K562 (cell line): ENCODE data around the gene TULP1. TPM values are rescaled to one million over a fixed set of nuclear protein-coding genes. Genes with fewer than 3 reads are reported as not detected.

ENCODE experiments used
- DIDO1 ChIP-seq: fragments of 450-650 bp; IDR thresholded peaks from 2 replicates; pipeline ENCODE4 v1.6.1; 2016; ENCODE audit warnings: low read depth, missing biosample characterization, missing genetic modification characterization
- E2F4 ChIP-seq: sonication (generic); formaldehyde crosslinking; IDR thresholded peaks from 2 replicates; pipeline ENCODE4 v1.8.0; 2022; ENCODE audit warnings: mild to moderate bottlenecking, low read depth, missing genetic modification reagents
- HES1 ChIP-seq: fragments of 450-650 bp; IDR thresholded peaks from 2 replicates; pipeline ENCODE4 v1.6.1; 2016; ENCODE audit warnings: low read depth, mild to moderate bottlenecking, moderate library complexity
- KLF13 ChIP-seq: fragments of 450-650 bp; IDR thresholded peaks from 2 replicates; pipeline ENCODE4 v1.6.1; 2016; ENCODE audit warnings: missing genetic modification characterization, low read depth, mild to moderate bottlenecking, missing compliant biosample characterization, moderate library complexity, borderline replicate concordance
- L3MBTL2 ChIP-seq: fragments of 450-650 bp; IDR thresholded peaks from 2 replicates; pipeline ENCODE4 v1.6.1; 2016; ENCODE audit warnings: mild to moderate bottlenecking, moderate library complexity
- OTX1 ChIP-seq: fragments of 450-650 bp; formaldehyde crosslinking; IDR thresholded peaks from 2 replicates; pipeline ENCODE4 v1.4.0; 2022; ENCODE audit warnings: mild to moderate bottlenecking
- PREB ChIP-seq: sonication (generic); formaldehyde crosslinking; IDR thresholded peaks from 2 replicates; pipeline ENCODE4 v1.8.1; 2023; ENCODE audit warnings: mild to moderate bottlenecking, missing genetic modification reagents
- SMAD1 ChIP-seq: fragments of 150-350 bp; IDR thresholded peaks from 2 replicates; pipeline ENCODE4 v1.6.1; 2014; ENCODE audit warnings: low read length, low read depth; ENCODE audit not compliant: partially characterized antibody
- SMAD4 ChIP-seq: fragments of 250-450 bp; sonication (Bioruptor Pico); conservative IDR thresholded peaks from 2 replicates; pipeline ENCODE4 v1.8.0; 2021; ENCODE audit warnings: inconsistent platforms, mild to moderate bottlenecking, moderate library complexity
- SP2 ChIP-seq: IDR thresholded peaks from 2 replicates; pipeline ENCODE4 v1.6.1; 2011; ENCODE audit warnings: mild to moderate bottlenecking, low read depth, low read length, moderate library complexity; ENCODE audit not compliant: poor library complexity, severe bottlenecking; ENCODE audit errors: extremely low read depth
- SRSF3 ChIP-seq: fragments of 200-400 bp; formaldehyde crosslinking; IDR thresholded peaks from 2 replicates; pipeline ENCODE4 v1.6.1; 2016; ENCODE audit warnings: mild to moderate bottlenecking, low read length, moderate library complexity; ENCODE audit not compliant: insufficient read depth
- STAT6 ChIP-seq: sonication (generic); formaldehyde crosslinking; IDR thresholded peaks from 2 replicates; pipeline ENCODE4 v1.8.1; 2023; ENCODE audit warnings: mild to moderate bottlenecking, missing genetic modification reagents
- THRAP3 ChIP-seq: fragments of 450-650 bp; IDR thresholded peaks from 2 replicates; pipeline ENCODE4 v1.6.1; 2016; ENCODE audit warnings: mild to moderate bottlenecking, inconsistent platforms, borderline replicate concordance
- TSHZ1 ChIP-seq: fragments of 250-450 bp; sonication (Bioruptor Pico); IDR thresholded peaks from 2 replicates; pipeline ENCODE4 v1.4.0; 2020; ENCODE audit warnings: mild to moderate bottlenecking, moderate library complexity
- XRCC4 ChIP-seq: IDR thresholded peaks from one replicate; pipeline ENCODE4 v1.6.1; 2011; ENCODE audit not compliant: insufficient read depth, insufficient read length; ENCODE audit errors: extremely low read depth
- ZBTB1 ChIP-seq: sonication (generic); formaldehyde crosslinking; IDR thresholded peaks from 2 replicates; pipeline ENCODE4 v1.8.1; 2023; ENCODE audit warnings: missing genetic modification reagents, low read depth, mild to moderate bottlenecking, borderline replicate concordance
- ZNF3 ChIP-seq: fragments of 250-450 bp; sonication (Bioruptor Pico); IDR thresholded peaks from 2 replicates; pipeline ENCODE4 v1.5.0; 2021; ENCODE audit warnings: mild to moderate bottlenecking, moderate library complexity
- polyA plus RNA-seq, 8 experiments: library from polyadenylated mRNA; depleted of rRNA in 4 of 8; stranded (reverse) in 5 of 8; unstranded in 3 of 8; fragments of >200 nt; fragmentation: Nextera tagmentation in 2 of 8; fragmentation: Illumina TruSeq in 1 of 8; extraction: Ambion mirVana in 2 of 8; extraction: Trizol in 1 of 8; gene quantifications; 2 replicates each; pipeline versions ENCODE4 v1.2.1 to v1.2.3, GENCODE V29; 2011 to 2014; ENCODE audit warnings: inconsistent platforms in 1 of 8, missing spikeins in 1 of 8
- total RNA-seq, 7 experiments: library from RNA; depleted of rRNA in 6 of 7; stranded (reverse); fragments of >200 nt in 6 of 7; fragmentation: Illumina TruSeq in 2 of 7; extraction: Trizol in 2 of 7; gene quantifications; 2 replicates each; pipeline versions ENCODE4 v1.2.1 to v1.2.3, GENCODE V29; 2011 to 2021; ENCODE audit warnings: low replicate concordance in 1 of 7

Gene TULP1
- total and polyA plus RNA-seq, 9 of the 15 experiments (the other 6 are each of a cell fraction or from before 2014, with no cell fraction given), result 0.06 to 0.17 (median 0.09) TPM; not detected in 6

GRCh38 chr6:35468181-35468979 is 44.3 kb downstream of the TULP1 start, which contains the start of gene RPL10A (continued):
- no peak for TF ChIP-seq KLF13 (tag)
- no peak for TF ChIP-seq SP2
- TF ChIP-seq ZNF3 (CRISPR knock-in tag), result no peak
- TF ChIP-seq THRAP3, result no peak
- 0 out of 2 replicates have a peak, but pooled peaks have one; percentile 25 for TF ChIP-seq DIDO1
- no peak for TF ChIP-seq TSHZ1 (CRISPR knock-in tag)
- no peak; the same call in 1 of the 2 replicates for TF ChIP-seq PREB
- peak; percentile 98 for TF ChIP-seq SRSF3
- peak; percentile 97 for TF ChIP-seq SMAD1
- peak; percentile 82 for TF ChIP-seq OTX1 (CRISPR knock-in tag)
- no peak for TF ChIP-seq E2F4 (CRISPR knock-in tag)
- TF ChIP-seq ZBTB1, result no peak
- TF ChIP-seq L3MBTL2, result peak; percentile 92
- TF ChIP-seq HES1, result no peak
- peak; percentile 97; the same call in 1 of the 2 replicates for TF ChIP-seq STAT6 (CRISPR knock-in tag)
- TF ChIP-seq SMAD4, result peak; percentile 61
- no peak for TF ChIP-seq XRCC4
